HEK293 (cell line): ENCODE results near the gene GAREM1.

ENCODE experiments used
- GLIS1 ChIP-seq: fragments of 450-650 bp; formaldehyde crosslinking; IDR thresholded peaks from 2 replicates; pipeline ENCODE4 v1.5.1; 2016; ENCODE audit warnings: missing biosample characterization, missing genetic modification characterization
- IKZF3 ChIP-seq: fragments of 450-650 bp; IDR thresholded peaks from 2 replicates; pipeline ENCODE4 v1.5.0; 2018; ENCODE audit warnings: missing biosample characterization, mild to moderate bottlenecking, missing genetic modification characterization, moderate library complexity
- RBAK ChIP-seq: fragments of 450-650 bp; formaldehyde crosslinking; IDR thresholded peaks from 2 replicates; pipeline ENCODE4 v1.5.1; 2016; ENCODE audit warnings: missing biosample characterization, missing genetic modification characterization
- TCF7L2 ChIP-seq: IDR thresholded peaks from 2 replicates; pipeline ENCODE4 v1.6.1; 2011; ENCODE audit warnings: low read depth, mild to moderate bottlenecking, inconsistent platforms, low read length, moderate library complexity, borderline replicate concordance
- ZFHX2 ChIP-seq: fragments of 450-650 bp; formaldehyde crosslinking; conservative IDR thresholded peaks from 2 replicates; pipeline ENCODE4 v1.5.1; 2016; ENCODE audit warnings: missing biosample characterization, missing genetic modification characterization
- ZNF175 ChIP-seq: fragments of 450-650 bp; formaldehyde crosslinking; IDR thresholded peaks from 2 replicates; pipeline ENCODE4 v1.5.1; 2016; ENCODE audit warnings: missing biosample characterization, missing genetic modification characterization
- ZNF274 ChIP-seq, 2 experiments: fragments of 200-500 bp in 1 of 2; fragments of 450-650 bp in 1 of 2; sonication (Bioruptor generic) in 1 of 2; formaldehyde crosslinking in 1 of 2; IDR thresholded peaks; 2 replicates each; pipeline versions ENCODE4 v1.5.1 to v1.6.1; 2014 to 2016; ENCODE audit warnings: borderline replicate concordance in 1 of 2, inconsistent platforms in 1 of 2, low read length in 1 of 2, missing biosample characterization in 1 of 2, missing genetic modification characterization in 1 of 2
- ZNF324 ChIP-seq: fragments of 450-650 bp; formaldehyde crosslinking; IDR thresholded peaks from 2 replicates; pipeline ENCODE4 v1.5.1; 2016; ENCODE audit warnings: missing biosample characterization, missing genetic modification characterization
- ZNF366 ChIP-seq: fragments of 450-650 bp; formaldehyde crosslinking; conservative IDR thresholded peaks from 2 replicates; pipeline ENCODE4 v1.5.1; 2016; ENCODE audit warnings: missing biosample characterization, missing genetic modification characterization
- ZNF433 ChIP-seq: fragments of 450-650 bp; formaldehyde crosslinking; IDR thresholded peaks from 2 replicates; pipeline ENCODE4 v1.5.1; 2016; ENCODE audit warnings: missing biosample characterization, missing genetic modification characterization, low read depth
- ZNF48 ChIP-seq: fragments of 450-650 bp; formaldehyde crosslinking; IDR thresholded peaks from 2 replicates; pipeline ENCODE4 v1.5.1; 2016; ENCODE audit warnings: missing biosample characterization, missing genetic modification characterization
- ZNF560 ChIP-seq: fragments of 450-650 bp; formaldehyde crosslinking; IDR thresholded peaks from 2 replicates; pipeline ENCODE4 v1.5.1; 2017; ENCODE audit warnings: missing biosample characterization, missing genetic modification characterization, borderline replicate concordance
- ZNF645 ChIP-seq: fragments of 450-650 bp; formaldehyde crosslinking; IDR thresholded peaks from 2 replicates; pipeline ENCODE4; 2016; ENCODE audit warnings: missing biosample characterization, missing genetic modification characterization
- ZNF670 ChIP-seq: fragments of 450-650 bp; formaldehyde crosslinking; IDR thresholded peaks from 2 replicates; pipeline ENCODE4 v1.5.1; 2016; ENCODE audit warnings: missing biosample characterization, missing genetic modification characterization, low read depth
- ZNF692 ChIP-seq: fragments of 450-650 bp; formaldehyde crosslinking; IDR thresholded peaks from 2 replicates; pipeline ENCODE4 v1.5.1; 2016; ENCODE audit warnings: missing biosample characterization, missing genetic modification characterization
- ZNF785 ChIP-seq: fragments of 450-650 bp; formaldehyde crosslinking; IDR thresholded peaks from 2 replicates; pipeline ENCODE4 v1.5.1; 2016; ENCODE audit warnings: missing biosample characterization, missing genetic modification characterization
- ZXDB ChIP-seq: fragments of 450-650 bp; formaldehyde crosslinking; IDR thresholded peaks from 2 replicates; pipeline ENCODE4 v1.5.1; 2016; ENCODE audit warnings: missing biosample characterization, missing genetic modification characterization
- TF ChIP-seq, protein P1 (sequence below): fragments of 450-650 bp; formaldehyde crosslinking; IDR thresholded peaks from 2 replicates; pipeline ENCODE4 v1.5.1; 2016; ENCODE audit warnings: missing biosample characterization, missing genetic modification characterization, low read depth
- TF ChIP-seq, protein P2 (sequence below): fragments of 450-650 bp; formaldehyde crosslinking; IDR thresholded peaks from 2 replicates; pipeline ENCODE4 v1.5.1; 2016; ENCODE audit warnings: missing biosample characterization, missing genetic modification characterization
- TF ChIP-seq, protein P3 (sequence below): fragments of 450-650 bp; formaldehyde crosslinking; IDR thresholded peaks from 2 replicates; pipeline ENCODE4 v1.5.1; 2016; ENCODE audit warnings: missing biosample characterization, missing genetic modification characterization
- TF ChIP-seq, protein P4 (sequence below): sonication (generic); formaldehyde crosslinking; IDR thresholded peaks from 2 replicates; pipeline ENCODE4 v1.8.1; 2022; ENCODE audit warnings: mild to moderate bottlenecking, moderate library complexity, missing genetic modification reagents
- TF ChIP-seq, protein P5 (sequence below): fragments of 450-650 bp; formaldehyde crosslinking; IDR thresholded peaks from 2 replicates; pipeline ENCODE4 v1.5.1; 2016; ENCODE audit warnings: missing biosample characterization, missing genetic modification characterization
- TF ChIP-seq, protein P6 (sequence below): fragments of 450-650 bp; formaldehyde crosslinking; IDR thresholded peaks from 2 replicates; pipeline ENCODE4 v1.5.1; 2016; ENCODE audit warnings: missing biosample characterization, missing genetic modification characterization

Gene GAREM1

GRCh38 chr18:32372381-32373061 is 98.2 kb downstream of the GAREM1 start (continued):
- no peak for TF ChIP-seq ZNF692 (tag by site-specific recombination)
- TF ChIP-seq, protein P1, sequence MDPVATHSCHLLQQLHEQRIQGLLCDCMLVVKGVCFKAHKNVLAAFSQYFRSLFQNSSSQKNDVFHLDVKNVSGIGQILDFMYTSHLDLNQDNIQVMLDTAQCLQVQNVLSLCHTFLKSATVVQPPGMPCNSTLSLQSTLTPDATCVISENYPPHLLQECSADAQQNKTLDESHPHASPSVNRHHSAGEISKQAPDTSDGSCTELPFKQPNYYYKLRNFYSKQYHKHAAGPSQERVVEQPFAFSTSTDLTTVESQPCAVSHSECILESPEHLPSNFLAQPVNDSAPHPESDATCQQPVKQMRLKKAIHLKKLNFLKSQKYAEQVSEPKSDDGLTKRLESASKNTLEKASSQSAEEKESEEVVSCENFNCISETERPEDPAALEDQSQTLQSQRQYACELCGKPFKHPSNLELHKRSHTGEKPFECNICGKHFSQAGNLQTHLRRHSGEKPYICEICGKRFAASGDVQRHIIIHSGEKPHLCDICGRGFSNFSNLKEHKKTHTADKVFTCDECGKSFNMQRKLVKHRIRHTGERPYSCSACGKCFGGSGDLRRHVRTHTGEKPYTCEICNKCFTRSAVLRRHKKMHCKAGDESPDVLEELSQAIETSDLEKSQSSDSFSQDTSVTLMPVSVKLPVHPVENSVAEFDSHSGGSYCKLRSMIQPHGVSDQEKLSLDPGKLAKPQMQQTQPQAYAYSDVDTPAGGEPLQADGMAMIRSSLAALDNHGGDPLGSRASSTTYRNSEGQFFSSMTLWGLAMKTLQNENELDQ (tag by site-specific recombination), result no peak
- TF ChIP-seq ZNF274 (IDR thresholded peaks at IDR 0.05; ENCODE audit: low read length), result no peak
- TF ChIP-seq ZNF274 (tag by site-specific recombination; IDR thresholded peaks at IDR 0.05; ENCODE audit: borderline replicate concordance), result no peak
- no peak for TF ChIP-seq ZNF670 (tag by site-specific recombination)
- TF ChIP-seq ZNF175 (tag by site-specific recombination), result no peak
- TF ChIP-seq ZNF324 (tag by site-specific recombination), result no peak
- TF ChIP-seq ZNF785 (tag by site-specific recombination), result no peak
- TF ChIP-seq TCF7L2, result no peak
- TF ChIP-seq ZFHX2 (tag by site-specific recombination), result no peak
- TF ChIP-seq ZNF560 (tag by site-specific recombination), result no peak
- TF ChIP-seq, protein P2, sequence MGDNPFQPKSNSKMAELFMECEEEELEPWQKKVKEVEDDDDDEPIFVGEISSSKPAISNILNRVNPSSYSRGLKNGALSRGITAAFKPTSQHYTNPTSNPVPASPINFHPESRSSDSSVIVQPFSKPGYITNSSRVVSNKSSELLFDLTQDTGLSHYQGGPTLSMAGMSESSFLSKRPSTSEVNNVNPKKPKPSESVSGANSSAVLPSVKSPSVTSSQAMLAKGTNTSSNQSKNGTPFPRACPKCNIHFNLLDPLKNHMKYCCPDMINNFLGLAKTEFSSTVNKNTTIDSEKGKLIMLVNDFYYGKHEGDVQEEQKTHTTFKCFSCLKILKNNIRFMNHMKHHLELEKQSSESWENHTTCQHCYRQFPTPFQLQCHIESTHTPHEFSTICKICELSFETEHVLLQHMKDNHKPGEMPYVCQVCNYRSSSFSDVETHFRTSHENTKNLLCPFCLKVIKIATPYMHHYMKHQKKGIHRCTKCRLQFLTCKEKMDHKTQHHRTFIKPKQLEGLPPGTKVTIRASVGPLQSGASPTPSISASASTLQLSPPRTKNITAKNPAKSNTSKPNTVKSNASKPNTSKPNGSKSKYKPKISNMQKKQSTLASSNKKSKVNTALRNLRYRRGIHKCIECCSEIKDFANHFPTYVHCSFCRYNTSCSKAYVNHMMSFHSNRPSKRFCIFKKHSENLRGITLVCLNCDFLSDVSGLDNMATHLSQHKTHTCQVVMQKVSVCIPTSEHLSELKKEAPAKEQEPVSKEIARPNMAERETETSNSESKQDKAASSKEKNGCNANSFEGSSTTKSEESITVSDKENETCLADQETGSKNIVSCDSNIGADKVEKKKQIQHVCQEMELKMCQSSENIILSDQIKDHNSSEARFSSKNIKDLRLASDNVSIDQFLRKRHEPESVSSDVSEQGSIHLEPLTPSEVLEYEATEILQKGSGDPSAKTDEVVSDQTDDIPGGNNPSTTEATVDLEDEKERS, result no peak
- no peak for TF ChIP-seq RBAK (tag by site-specific recombination)
- TF ChIP-seq GLIS1 (tag by site-specific recombination), result peak; percentile 40; the same call in 1 of the 2 replicates
- peak; percentile 69 for TF ChIP-seq ZXDB (tag by site-specific recombination)
- TF ChIP-seq, protein P3, sequence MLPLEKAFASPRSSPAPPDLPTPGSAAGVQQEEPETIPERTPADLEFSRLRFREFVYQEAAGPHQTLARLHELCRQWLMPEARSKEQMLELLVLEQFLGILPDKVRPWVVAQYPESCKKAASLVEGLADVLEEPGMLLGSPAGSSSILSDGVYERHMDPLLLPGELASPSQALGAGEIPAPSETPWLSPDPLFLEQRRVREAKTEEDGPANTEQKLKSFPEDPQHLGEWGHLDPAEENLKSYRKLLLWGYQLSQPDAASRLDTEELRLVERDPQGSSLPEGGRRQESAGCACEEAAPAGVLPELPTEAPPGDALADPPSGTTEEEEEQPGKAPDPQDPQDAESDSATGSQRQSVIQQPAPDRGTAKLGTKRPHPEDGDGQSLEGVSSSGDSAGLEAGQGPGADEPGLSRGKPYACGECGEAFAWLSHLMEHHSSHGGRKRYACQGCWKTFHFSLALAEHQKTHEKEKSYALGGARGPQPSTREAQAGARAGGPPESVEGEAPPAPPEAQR (tag by site-specific recombination), result no peak
- 0 out of 2 replicates have a peak, but pooled peaks have one; percentile 44 for TF ChIP-seq IKZF3 (tag by site-specific recombination)
- TF ChIP-seq, protein P4, sequence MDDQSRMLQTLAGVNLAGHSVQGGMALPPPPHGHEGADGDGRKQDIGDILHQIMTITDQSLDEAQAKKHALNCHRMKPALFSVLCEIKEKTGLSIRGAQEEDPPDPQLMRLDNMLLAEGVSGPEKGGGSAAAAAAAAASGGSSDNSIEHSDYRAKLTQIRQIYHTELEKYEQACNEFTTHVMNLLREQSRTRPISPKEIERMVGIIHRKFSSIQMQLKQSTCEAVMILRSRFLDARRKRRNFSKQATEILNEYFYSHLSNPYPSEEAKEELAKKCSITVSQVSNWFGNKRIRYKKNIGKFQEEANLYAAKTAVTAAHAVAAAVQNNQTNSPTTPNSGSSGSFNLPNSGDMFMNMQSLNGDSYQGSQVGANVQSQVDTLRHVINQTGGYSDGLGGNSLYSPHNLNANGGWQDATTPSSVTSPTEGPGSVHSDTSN (CRISPR knock-in tag), result no peak
- TF ChIP-seq, protein P5, sequence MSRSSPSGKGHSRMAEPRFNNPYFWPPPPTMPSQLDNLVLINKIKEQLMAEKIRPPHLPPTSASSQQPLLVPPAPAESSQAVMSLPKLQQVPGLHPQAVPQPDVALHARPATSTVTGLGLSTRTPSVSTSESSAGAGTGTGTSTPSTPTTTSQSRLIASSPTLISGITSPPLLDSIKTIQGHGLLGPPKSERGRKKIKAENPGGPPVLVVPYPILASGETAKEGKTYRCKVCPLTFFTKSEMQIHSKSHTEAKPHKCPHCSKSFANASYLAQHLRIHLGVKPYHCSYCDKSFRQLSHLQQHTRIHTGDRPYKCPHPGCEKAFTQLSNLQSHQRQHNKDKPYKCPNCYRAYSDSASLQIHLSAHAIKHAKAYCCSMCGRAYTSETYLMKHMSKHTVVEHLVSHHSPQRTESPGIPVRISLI (tag by site-specific recombination), result no peak
- TF ChIP-seq, protein P6, sequence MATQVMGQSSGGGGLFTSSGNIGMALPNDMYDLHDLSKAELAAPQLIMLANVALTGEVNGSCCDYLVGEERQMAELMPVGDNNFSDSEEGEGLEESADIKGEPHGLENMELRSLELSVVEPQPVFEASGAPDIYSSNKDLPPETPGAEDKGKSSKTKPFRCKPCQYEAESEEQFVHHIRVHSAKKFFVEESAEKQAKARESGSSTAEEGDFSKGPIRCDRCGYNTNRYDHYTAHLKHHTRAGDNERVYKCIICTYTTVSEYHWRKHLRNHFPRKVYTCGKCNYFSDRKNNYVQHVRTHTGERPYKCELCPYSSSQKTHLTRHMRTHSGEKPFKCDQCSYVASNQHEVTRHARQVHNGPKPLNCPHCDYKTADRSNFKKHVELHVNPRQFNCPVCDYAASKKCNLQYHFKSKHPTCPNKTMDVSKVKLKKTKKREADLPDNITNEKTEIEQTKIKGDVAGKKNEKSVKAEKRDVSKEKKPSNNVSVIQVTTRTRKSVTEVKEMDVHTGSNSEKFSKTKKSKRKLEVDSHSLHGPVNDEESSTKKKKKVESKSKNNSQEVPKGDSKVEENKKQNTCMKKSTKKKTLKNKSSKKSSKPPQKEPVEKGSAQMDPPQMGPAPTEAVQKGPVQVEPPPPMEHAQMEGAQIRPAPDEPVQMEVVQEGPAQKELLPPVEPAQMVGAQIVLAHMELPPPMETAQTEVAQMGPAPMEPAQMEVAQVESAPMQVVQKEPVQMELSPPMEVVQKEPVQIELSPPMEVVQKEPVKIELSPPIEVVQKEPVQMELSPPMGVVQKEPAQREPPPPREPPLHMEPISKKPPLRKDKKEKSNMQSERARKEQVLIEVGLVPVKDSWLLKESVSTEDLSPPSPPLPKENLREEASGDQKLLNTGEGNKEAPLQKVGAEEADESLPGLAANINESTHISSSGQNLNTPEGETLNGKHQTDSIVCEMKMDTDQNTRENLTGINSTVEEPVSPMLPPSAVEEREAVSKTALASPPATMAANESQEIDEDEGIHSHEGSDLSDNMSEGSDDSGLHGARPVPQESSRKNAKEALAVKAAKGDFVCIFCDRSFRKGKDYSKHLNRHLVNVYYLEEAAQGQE, result no peak
- no peak for TF ChIP-seq ZNF645
- TF ChIP-seq ZNF366 (tag by site-specific recombination), result no peak
- no peak for TF ChIP-seq ZNF433 (tag by site-specific recombination)
- no peak for TF ChIP-seq ZNF48 (tag by site-specific recombination)
